OCI-LY1 (cell line): ENCODE measurements around the gene UGT1A10.
"Not testable (repeated sequence)": the region's sequence is repeated elsewhere in the genome, so short reads cannot be mapped to it uniquely, and the experiment has no call there.

Experiments used
- CTCF ChIP-seq: fragments of 200-600 bp; sonication (generic), shearing (Covaris generic); IDR thresholded peaks from 2 replicates; pipeline ENCODE4 v1.5.1; 2017; ENCODE audit warnings: mild to moderate bottlenecking, antibody characterized with exemption, low read length, moderate library complexity, mixed read lengths
- EZH2 ChIP-seq: fragments of 200-600 bp; sonication (generic), shearing (Covaris generic); IDR thresholded peaks from 2 replicates; pipeline ENCODE4 v1.8.0; 2017; ENCODE audit warnings: borderline replicate concordance, mixed run types, mild to moderate bottlenecking, antibody characterized with exemption, low read length, moderate library complexity, mixed read lengths

GRCh38 chr2:233617476-233617875 is 18.8 kb upstream of the UGT1A10 start, which contains the start of gene UGT1A8:
- TF ChIP-seq CTCF, EZH2: not testable (repeated sequence)
